Measurements from ENCODE around the gene GET3. TPM values are rescaled to one million over a fixed set of nuclear protein-coding genes. Genes with fewer than 3 reads are reported as not detected.

GET3 gene
- total RNA-seq, 1 experiment from 2014 or later = 110 TPM

- Mint-ChIP-seq H3K4me3 (no peak overlapping the region), H3K27me3 (ENCODE audit: low read depth) (peaks cover 44% of the 10 kb centered on the region), H3K27ac (no peak overlapping the region), H3K36me3 (no peaks in the 10 kb centered on the region), H3K9me3 (no peaks in the 10 kb centered on the region), H3K4me1 (peaks cover 15% of the 10 kb centered on the region)
- CTCF ChIA-PET = interaction anchor here (1.1 to 2.4 kb wide), 6 partner anchors 11 to 93 kb away, joined by 3 to 7 read pairs (median 5); no protein-coding TSS in a partner anchor
- DNase-seq (ENCODE audit: low spot score) = no peak
- ATAC-seq = no peak
- POLR2A ChIA-PET = no interaction called here
- TF ChIP-seq USF1 (CRISPR knock-in tag; IDR thresholded peaks at IDR 0.05) (no peak), NR1H2 (CRISPR knock-in tag; IDR thresholded peaks at IDR 0.05) (no peak), CBFB (CRISPR knock-in tag; IDR thresholded peaks at IDR 0.05; ENCODE audit: low read depth) (no peak), PRRX2 (CRISPR knock-in tag; IDR thresholded peaks at IDR 0.05) (no peak), TEAD1 (CRISPR knock-in tag; IDR thresholded peaks at IDR 0.05) (no peak), ZNF281 (CRISPR knock-in tag; IDR thresholded peaks at IDR 0.05) (no peak), MXD4 (CRISPR knock-in tag; IDR thresholded peaks at IDR 0.05; ENCODE audit: borderline replicate concordance) (no peak), PREB (CRISPR knock-in tag; IDR thresholded peaks at IDR 0.05; ENCODE audit: borderline replicate concordance) (no peak), SOX15 (CRISPR knock-in tag; IDR thresholded peaks at IDR 0.05) (no peak), NFE2L1 (CRISPR knock-in tag; IDR thresholded peaks at IDR 0.05) (no peak), GTF2I (CRISPR knock-in tag; conservative IDR thresholded peaks at IDR 0.05) (no peak), ZNF671 (CRISPR knock-in tag; IDR thresholded peaks at IDR 0.05) (no peak), ZNF532 (CRISPR knock-in tag; IDR thresholded peaks at IDR 0.05; ENCODE audit: borderline replicate concordance) (no peak), TEAD4 (CRISPR knock-in tag; IDR thresholded peaks at IDR 0.05) (no peak)
- TF ChIP-seq, protein P1, sequence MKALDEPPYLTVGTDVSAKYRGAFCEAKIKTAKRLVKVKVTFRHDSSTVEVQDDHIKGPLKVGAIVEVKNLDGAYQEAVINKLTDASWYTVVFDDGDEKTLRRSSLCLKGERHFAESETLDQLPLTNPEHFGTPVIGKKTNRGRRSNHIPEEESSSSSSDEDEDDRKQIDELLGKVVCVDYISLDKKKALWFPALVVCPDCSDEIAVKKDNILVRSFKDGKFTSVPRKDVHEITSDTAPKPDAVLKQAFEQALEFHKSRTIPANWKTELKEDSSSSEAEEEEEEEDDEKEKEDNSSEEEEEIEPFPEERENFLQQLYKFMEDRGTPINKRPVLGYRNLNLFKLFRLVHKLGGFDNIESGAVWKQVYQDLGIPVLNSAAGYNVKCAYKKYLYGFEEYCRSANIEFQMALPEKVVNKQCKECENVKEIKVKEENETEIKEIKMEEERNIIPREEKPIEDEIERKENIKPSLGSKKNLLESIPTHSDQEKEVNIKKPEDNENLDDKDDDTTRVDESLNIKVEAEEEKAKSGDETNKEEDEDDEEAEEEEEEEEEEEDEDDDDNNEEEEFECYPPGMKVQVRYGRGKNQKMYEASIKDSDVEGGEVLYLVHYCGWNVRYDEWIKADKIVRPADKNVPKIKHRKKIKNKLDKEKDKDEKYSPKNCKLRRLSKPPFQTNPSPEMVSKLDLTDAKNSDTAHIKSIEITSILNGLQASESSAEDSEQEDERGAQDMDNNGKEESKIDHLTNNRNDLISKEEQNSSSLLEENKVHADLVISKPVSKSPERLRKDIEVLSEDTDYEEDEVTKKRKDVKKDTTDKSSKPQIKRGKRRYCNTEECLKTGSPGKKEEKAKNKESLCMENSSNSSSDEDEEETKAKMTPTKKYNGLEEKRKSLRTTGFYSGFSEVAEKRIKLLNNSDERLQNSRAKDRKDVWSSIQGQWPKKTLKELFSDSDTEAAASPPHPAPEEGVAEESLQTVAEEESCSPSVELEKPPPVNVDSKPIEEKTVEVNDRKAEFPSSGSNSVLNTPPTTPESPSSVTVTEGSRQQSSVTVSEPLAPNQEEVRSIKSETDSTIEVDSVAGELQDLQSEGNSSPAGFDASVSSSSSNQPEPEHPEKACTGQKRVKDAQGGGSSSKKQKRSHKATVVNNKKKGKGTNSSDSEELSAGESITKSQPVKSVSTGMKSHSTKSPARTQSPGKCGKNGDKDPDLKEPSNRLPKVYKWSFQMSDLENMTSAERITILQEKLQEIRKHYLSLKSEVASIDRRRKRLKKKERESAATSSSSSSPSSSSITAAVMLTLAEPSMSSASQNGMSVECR (CRISPR knock-in tag; IDR thresholded peaks at IDR 0.05; ENCODE audit: borderline replicate concordance) = no peak
- TF ChIP-seq, protein P2, sequence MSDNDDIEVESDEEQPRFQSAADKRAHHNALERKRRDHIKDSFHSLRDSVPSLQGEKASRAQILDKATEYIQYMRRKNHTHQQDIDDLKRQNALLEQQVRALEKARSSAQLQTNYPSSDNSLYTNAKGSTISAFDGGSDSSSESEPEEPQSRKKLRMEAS (CRISPR knock-in tag; IDR thresholded peaks at IDR 0.05) = no peak
- TF ChIP-seq, protein P3, sequence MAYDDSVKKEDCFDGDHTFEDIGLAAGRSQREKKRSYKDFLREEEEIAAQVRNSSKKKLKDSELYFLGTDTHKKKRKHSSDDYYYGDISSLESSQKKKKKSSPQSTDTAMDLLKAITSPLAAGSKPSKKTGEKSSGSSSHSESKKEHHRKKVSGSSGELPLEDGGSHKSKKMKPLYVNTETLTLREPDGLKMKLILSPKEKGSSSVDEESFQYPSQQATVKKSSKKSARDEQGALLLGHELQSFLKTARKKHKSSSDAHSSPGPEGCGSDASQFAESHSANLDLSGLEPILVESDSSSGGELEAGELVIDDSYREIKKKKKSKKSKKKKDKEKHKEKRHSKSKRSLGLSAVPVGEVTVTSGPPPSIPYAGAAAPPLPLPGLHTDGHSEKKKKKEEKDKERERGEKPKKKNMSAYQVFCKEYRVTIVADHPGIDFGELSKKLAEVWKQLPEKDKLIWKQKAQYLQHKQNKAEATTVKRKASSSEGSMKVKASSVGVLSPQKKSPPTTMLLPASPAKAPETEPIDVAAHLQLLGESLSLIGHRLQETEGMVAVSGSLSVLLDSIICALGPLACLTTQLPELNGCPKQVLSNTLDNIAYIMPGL (CRISPR knock-in tag; IDR thresholded peaks at IDR 0.05) = no peak
- TF ChIP-seq, protein P4, sequence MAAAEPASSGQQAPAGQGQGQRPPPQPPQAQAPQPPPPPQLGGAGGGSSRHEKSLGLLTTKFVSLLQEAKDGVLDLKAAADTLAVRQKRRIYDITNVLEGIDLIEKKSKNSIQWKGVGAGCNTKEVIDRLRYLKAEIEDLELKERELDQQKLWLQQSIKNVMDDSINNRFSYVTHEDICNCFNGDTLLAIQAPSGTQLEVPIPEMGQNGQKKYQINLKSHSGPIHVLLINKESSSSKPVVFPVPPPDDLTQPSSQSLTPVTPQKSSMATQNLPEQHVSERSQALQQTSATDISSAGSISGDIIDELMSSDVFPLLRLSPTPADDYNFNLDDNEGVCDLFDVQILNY (CRISPR knock-in tag; IDR thresholded peaks at IDR 0.05) = no peak
- TF ChIP-seq, protein P5, sequence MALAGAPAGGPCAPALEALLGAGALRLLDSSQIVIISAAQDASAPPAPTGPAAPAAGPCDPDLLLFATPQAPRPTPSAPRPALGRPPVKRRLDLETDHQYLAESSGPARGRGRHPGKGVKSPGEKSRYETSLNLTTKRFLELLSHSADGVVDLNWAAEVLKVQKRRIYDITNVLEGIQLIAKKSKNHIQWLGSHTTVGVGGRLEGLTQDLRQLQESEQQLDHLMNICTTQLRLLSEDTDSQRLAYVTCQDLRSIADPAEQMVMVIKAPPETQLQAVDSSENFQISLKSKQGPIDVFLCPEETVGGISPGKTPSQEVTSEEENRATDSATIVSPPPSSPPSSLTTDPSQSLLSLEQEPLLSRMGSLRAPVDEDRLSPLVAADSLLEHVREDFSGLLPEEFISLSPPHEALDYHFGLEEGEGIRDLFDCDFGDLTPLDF (CRISPR knock-in tag; IDR thresholded peaks at IDR 0.05) = no peak
Measured at GRCh38 chr19:12754465-12755196, 17.3 kb downstream of the GET3 start.
